K562 (cell line): ENCODE results near the gene ISYNA1. TPM values are rescaled to one million over a fixed set of nuclear protein-coding genes. Genes with fewer than 3 reads are reported as not detected.

ENCODE experiments used
- ATAC-seq: fragments of 200-7000 bp; cut with Tn5 transposase; 3 replicates; pipeline ENCODE4 v1.9.1; 2020; ENCODE audit warnings: moderate library complexity
- BruUV-seq: library from RNA; stranded (reverse); fragments of 400-500 nt; replicated peaks from 2 replicates; lab custom pipeline; 2021; lab: Mats Ljungman, UMichigan
- CTCF ChIA-PET: fragments of 300-600 bp; formaldehyde crosslinking; extraction: SDS; loops from one replicate; lab custom pipeline; 2021; ENCODE audit warnings: low intra/inter-chr PET ratio; lab: Yijun Ruan, JAX
- POLR2A ChIA-PET: fragments of 300-600, 350-650 bp; sonication (Branson Sonifier 250); formaldehyde crosslinking; extraction: SDS; loops from one replicate; lab custom pipeline; 2021; ENCODE audit warnings: antibody characterized with exemption, inconsistent platforms; lab: Yijun Ruan, JAX
- DNase-seq, 4 experiments: peaks; one replicate each; pipeline versions ENCODE4 v3.0.0 to v3.0.0-alpha.2; 2011 to 2018; ENCODE audit warnings: low spot score in 3 of 4, mixed read lengths in 3 of 4; ENCODE audit errors: extremely low read depth in 1 of 4
- FAIRE-seq: peaks from 2 replicates; lab custom pipeline; 2011; peaks lifted over from hg19 to GRCh38; lab: Jason Lieb, UNC
- H2AFZ ChIP-seq: 2 replicates; pipeline ENCODE4 v1.6.0; 2011; ENCODE audit warnings: low read depth, low read length, control low read depth, inconsistent platforms
- H3K27ac ChIP-seq: fragments of 200-600 bp; 3 replicates; pipeline ENCODE4 v1.8.0; 2011; ENCODE audit warnings: low read depth, mild to moderate bottlenecking, control low read depth, inconsistent platforms, low read length, moderate library complexity, mixed read lengths; ENCODE audit errors: extremely low read depth
- H3K27me3 ChIP-seq, 2 experiments: fragments of 300-600 bp in 1 of 2; 2 replicates in 1 of 2; 3 replicates in 1 of 2; pipeline versions ENCODE4 v1.6.0 to v1.8.0; 2011; ENCODE audit warnings: inconsistent platforms in 2 of 2, low read length in 2 of 2, mild to moderate bottlenecking in 1 of 2, mixed read lengths in 1 of 2, moderate library complexity in 1 of 2; ENCODE audit not compliant: control insufficient read depth in 2 of 2, insufficient read depth in 2 of 2
- H3K36me3 ChIP-seq: fragments of 300-600 bp; 3 replicates; pipeline ENCODE4 v1.8.0; 2011; ENCODE audit warnings: mild to moderate bottlenecking, low read length, inconsistent platforms; ENCODE audit not compliant: control insufficient read depth, insufficient read depth
- H3K4me1 ChIP-seq, 2 experiments: fragments of 200-600 bp in 1 of 2; replicated peaks in 1 of 2; 2 replicates in 1 of 2; 3 replicates in 1 of 2; pipeline versions ENCODE4 v1.5.1 to v1.8.0; 2011; ENCODE audit warnings: inconsistent platforms in 2 of 2, low read length in 2 of 2, mild to moderate bottlenecking in 1 of 2, mixed read lengths in 1 of 2, moderate library complexity in 1 of 2; ENCODE audit not compliant: control insufficient read depth in 2 of 2, insufficient read depth in 2 of 2
- H3K4me2 ChIP-seq: 2 replicates; pipeline ENCODE4 v1.6.1; 2011; ENCODE audit warnings: low read length, control low read depth, inconsistent platforms, mixed read lengths; ENCODE audit not compliant: insufficient read depth
- H3K4me3 ChIP-seq: fragments of 200-600 bp; sonication (generic), shearing (Covaris generic); 2 replicates; pipeline ENCODE4 v1.5.1; 2016; ENCODE audit warnings: control low read depth, inconsistent platforms
- H3K79me2 ChIP-seq: fragments of 200-600 bp; 3 replicates; pipeline ENCODE4 v1.8.0; 2011; ENCODE audit warnings: low read length, inconsistent platforms; ENCODE audit not compliant: control insufficient read depth, insufficient read depth
- H3K9ac ChIP-seq, 2 experiments: 2 replicates each; pipeline versions ENCODE4 v1.6.0 to v1.6.1; 2011; ENCODE audit warnings: low read depth in 2 of 2, low read length in 2 of 2, control low read depth in 1 of 2, inconsistent platforms in 1 of 2, mild to moderate bottlenecking in 1 of 2, mixed read lengths in 1 of 2; ENCODE audit not compliant: insufficient read depth in 1 of 2
- H3K9me1 ChIP-seq: one replicate; pipeline ENCODE4 v1.6.0; 2011; ENCODE audit warnings: inconsistent platforms, mild to moderate bottlenecking, low read length, moderate library complexity; ENCODE audit not compliant: control insufficient read depth, insufficient read depth
- H3K9me3 ChIP-seq: replicated peaks from 2 replicates; pipeline ENCODE4 v1.5.1; 2011; ENCODE audit warnings: low read depth, low read length, inconsistent platforms; ENCODE audit not compliant: control insufficient read depth, insufficient read depth
- H4K20me1 ChIP-seq: replicated peaks from 2 replicates; pipeline ENCODE4 v1.6.1; 2011; ENCODE audit warnings: low read length, inconsistent platforms, mixed read lengths; ENCODE audit not compliant: control insufficient read depth, insufficient read depth
- BRF1 ChIP-seq: IDR thresholded peaks from 3 replicates; pipeline ENCODE4 v1.6.1; 2011; ENCODE audit warnings: borderline replicate concordance, mild to moderate bottlenecking; ENCODE audit not compliant: insufficient read length; ENCODE audit errors: extremely low read depth
- CGGBP1 ChIP-seq: fragments of 250-450 bp; sonication (Bioruptor Pico); IDR thresholded peaks from 2 replicates; pipeline ENCODE4 v1.9.0; 2021; ENCODE audit warnings: mild to moderate bottlenecking
- COPS2 ChIP-seq: fragments of 450-650 bp; conservative IDR thresholded peaks from 2 replicates; pipeline ENCODE4 v1.6.1; 2016; ENCODE audit warnings: mild to moderate bottlenecking, moderate library complexity
- FOXK1 ChIP-seq: sonication (generic); formaldehyde crosslinking; IDR thresholded peaks from 2 replicates; pipeline ENCODE4 v1.8.0; 2022; ENCODE audit warnings: missing genetic modification reagents, mild to moderate bottlenecking, borderline replicate concordance
- GABPB1 ChIP-seq: sonication (generic); formaldehyde crosslinking; IDR thresholded peaks from 2 replicates; pipeline ENCODE4 v1.8.0; 2022; ENCODE audit warnings: mild to moderate bottlenecking, missing genetic modification reagents
- HDAC6 ChIP-seq: IDR thresholded peaks from 2 replicates; pipeline ENCODE4 v1.6.1; 2012; ENCODE audit warnings: low read depth, mild to moderate bottlenecking, control low read depth, inconsistent platforms, low read length, moderate library complexity
- HOXB6 ChIP-seq: fragments of 250-450 bp; sonication (Bioruptor Pico); IDR thresholded peaks from 2 replicates; pipeline ENCODE4 v1.5.1; 2022; ENCODE audit warnings: mild to moderate bottlenecking, borderline replicate concordance
- MNT ChIP-seq, 2 experiments: fragments of 450-650 bp; conservative IDR thresholded peaks; 2 replicates each; pipeline ENCODE4 v1.6.1; 2017; ENCODE audit warnings: mild to moderate bottlenecking in 2 of 2, moderate library complexity in 2 of 2
- NFE2L1 ChIP-seq: fragments of 450-650 bp; IDR thresholded peaks from 2 replicates; pipeline ENCODE4 v1.6.1; 2016; ENCODE audit warnings: missing genetic modification characterization, low read depth, mild to moderate bottlenecking, missing compliant biosample characterization, moderate library complexity, borderline replicate concordance
- NUFIP1 ChIP-seq: fragments of 450-650 bp; IDR thresholded peaks from 2 replicates; pipeline ENCODE4 v1.6.1; 2018; ENCODE audit not compliant: partially characterized antibody
- PHTF2 ChIP-seq: fragments of 250-450 bp; sonication (Bioruptor Pico); IDR thresholded peaks from 2 replicates; pipeline ENCODE4 v1.5.0; 2021; ENCODE audit warnings: mild to moderate bottlenecking
- SOX6 ChIP-seq: fragments of 450-650 bp; IDR thresholded peaks from 2 replicates; pipeline ENCODE4 v1.6.1; 2014; ENCODE audit warnings: mild to moderate bottlenecking
- SPI1 ChIP-seq: IDR thresholded peaks from 2 replicates; pipeline ENCODE4 v1.6.1; 2011; ENCODE audit warnings: low read depth, low read length, control low read depth, borderline replicate concordance
- TCF7L2 ChIP-seq: fragments of 150-350 bp; IDR thresholded peaks from 2 replicates; pipeline ENCODE4 v1.6.1; 2016; ENCODE audit warnings: low read depth, mild to moderate bottlenecking, low read length, moderate library complexity
- ZBTB8A ChIP-seq: fragments of 450-650 bp; IDR thresholded peaks from 2 replicates; pipeline ENCODE4 v1.6.1; 2018; ENCODE audit warnings: mild to moderate bottlenecking, moderate library complexity; ENCODE audit not compliant: partially characterized antibody
- ZEB2 ChIP-seq: fragments of 450-650 bp; IDR thresholded peaks from 2 replicates; pipeline ENCODE4 v1.6.1; 2016
- ZNF134 ChIP-seq: fragments of 250-450 bp; sonication (Bioruptor Pico); conservative IDR thresholded peaks from 2 replicates; pipeline ENCODE4 v1.4.0; 2020
- ZNF280B ChIP-seq: fragments of 250-450 bp; sonication (Bioruptor Pico); IDR thresholded peaks from 2 replicates; pipeline ENCODE4 v1.5.1; 2021; ENCODE audit warnings: mild to moderate bottlenecking
- ZNF311 ChIP-seq: fragments of 250-450 bp; sonication (Bioruptor Pico); IDR thresholded peaks from 2 replicates; pipeline ENCODE4 v1.4.0; 2020; ENCODE audit warnings: mild to moderate bottlenecking, moderate library complexity
- ZNF444 ChIP-seq: fragments of 250-450 bp; sonication (Bioruptor Pico); IDR thresholded peaks from 2 replicates; pipeline ENCODE4 v1.4.0; 2020; ENCODE audit warnings: mild to moderate bottlenecking, moderate library complexity
- WGBS: fragments of 100-300 bp; shearing (Covaris generic); methylation state at CpG from one replicate; pipeline ENCODE4 v1.1.6; 2016; ENCODE audit warnings: low coverage, mixed read lengths; ENCODE audit not compliant: insufficient coverage; ENCODE audit errors: missing lambda C conversion rate; 5-methylcytosine and 5-hydroxymethylcytosine counted together
- in situ Hi-C: fragments of 300-500 bp; cut with MboI; formaldehyde crosslinking; loops from 4 replicates; pipeline ENCODE4 v1.15.0; 2018; ENCODE audit warnings: inconsistent platforms, mixed read lengths
- intact Hi-C: fragments of 100-400 bp; cut with micrococcal nuclease; formaldehyde crosslinking; loops from 2 replicates; pipeline ENCODE4 v1.14.2; 2022
- polyA plus RNA-seq, 8 experiments: library from polyadenylated mRNA; depleted of rRNA in 4 of 8; stranded (reverse) in 5 of 8; unstranded in 3 of 8; fragments of >200 nt; fragmentation: Nextera tagmentation in 2 of 8; fragmentation: Illumina TruSeq in 1 of 8; extraction: Ambion mirVana in 2 of 8; extraction: Trizol in 1 of 8; gene quantifications; 2 replicates each; pipeline versions ENCODE4 v1.2.1 to v1.2.3, GENCODE V29; 2011 to 2014; ENCODE audit warnings: inconsistent platforms in 1 of 8, missing spikeins in 1 of 8
- total RNA-seq, 7 experiments: library from RNA; depleted of rRNA in 6 of 7; stranded (reverse); fragments of >200 nt in 6 of 7; fragmentation: Illumina TruSeq in 2 of 7; extraction: Trizol in 2 of 7; gene quantifications; 2 replicates each; pipeline versions ENCODE4 v1.2.1 to v1.2.3, GENCODE V29; 2011 to 2021; ENCODE audit warnings: low replicate concordance in 1 of 7

ISYNA1 gene
- total and polyA plus RNA-seq, 9 of the 15 experiments (the other 6 are each of a cell fraction or from before 2014, with no cell fraction given) = 21.8 to 460 (median 93.2) TPM

- H3K9ac ChIP-seq = peak overlapping the region; percentile 90 to 93
- CTCF ChIA-PET = no interaction called here
- intact Hi-C loops = loop anchor here (5.0 kb wide), 1 partner anchor 215 kb away; the partner anchor contains the start of gene RAB3A
- POLR2A ChIA-PET = interaction anchor here (0.6 to 11.1 kb wide), 11 partner anchors 11 to 646 kb away, joined by 3 to 244 read pairs (median 3); partner anchors contain the start of genes GDF15, JUND and SLC25A42
- H4K20me1 ChIP-seq = peaks cover 10% of the 10 kb centered on the region; the same call in 1 of the 2 replicates
- peaks cover 12% of the 10 kb centered on the region; the same call in 1 of the 3 replicates for H3K36me3 ChIP-seq
- whole genome bisulfite sequencing = 0% methylated on average over 29 of the region's 53 CpGs
- DNase-seq (peak; percentile 79 to 94 (median 85)), FAIRE-seq (no peak), ATAC-seq (peak; percentile 74)
- H3K9me1 ChIP-seq = no peaks in the 10 kb centered on the region
- peak overlapping the region; percentile 60 for H3K4me3 ChIP-seq
- BruUV-seq = no TSS peak
- peak overlapping the region; percentile 88 for H3K4me2 ChIP-seq
- in situ Hi-C loops = loop anchor here (10.0 kb wide), 1 partner anchor 323 kb away; the partner anchor contains the start of gene MAST3
- H2AFZ ChIP-seq = peak overlapping the region; percentile 92
- H3K9me3 ChIP-seq = no peaks in the 10 kb centered on the region
- H3K27me3 ChIP-seq = no peaks in the 10 kb centered on the region
- peaks cover 47% of the 10 kb centered on the region for H3K79me2 ChIP-seq
- H3K27ac ChIP-seq = peak overlapping the region; percentile 97
- peaks cover 51 to 91% of the 10 kb centered on the region in 2 experiments for H3K4me1 ChIP-seq
- TF ChIP-seq FOXK1 (CRISPR knock-in tag) (no peak), ZNF280B (CRISPR knock-in tag) (no peak), NFE2L1 (tag) (no peak), HOXB6 (CRISPR knock-in tag) (no peak), HDAC6 (no peak), MNT (conservative IDR thresholded peaks at IDR 0.05) (no peak; a peak in 2 of 4 replicates), PHTF2 (CRISPR knock-in tag) (no peak), ZBTB8A (no peak), ZNF134 (CRISPR knock-in tag) (no peak), ZNF311 (CRISPR knock-in tag) (no peak), ZNF444 (CRISPR knock-in tag) (no peak), NUFIP1 (no peak), ZEB2 (peak; percentile 37; the same call in 1 of the 2 replicates), TCF7L2 (no peak), COPS2 (no peak), CGGBP1 (CRISPR knock-in tag) (no peak), SPI1 (peak; percentile 83), BRF1 (no peak), SOX6 (peak; percentile 41; the same call in 1 of the 2 replicates), GABPB1 (CRISPR knock-in tag) (peak; percentile 84)
Measured at GRCh38 chr19:18417250-18418028, 20.5 kb downstream of the ISYNA1 start.
